ENCODE measurements around the gene PLEKHN1.
"Not testable (repeated sequence)": the region's sequence is repeated elsewhere in the genome, so short reads cannot be mapped to it uniquely, and the experiment has no call there.

PLEKHN1 gene

GRCh38 chr1:973459-974292 is 7.4 kb downstream of the PLEKHN1 start:
- DNase-seq (ENCODE audit: low read depth in 4 of 4, low spot score in 1 of 4): no peak

- no peak for DNase-seq (ENCODE audit: low read depth in 4 of 4, low spot score in 1 of 4)
Observed at GRCh38 chr1:974293-974640, 8.0 kb downstream of the PLEKHN1 start.

DNA sequence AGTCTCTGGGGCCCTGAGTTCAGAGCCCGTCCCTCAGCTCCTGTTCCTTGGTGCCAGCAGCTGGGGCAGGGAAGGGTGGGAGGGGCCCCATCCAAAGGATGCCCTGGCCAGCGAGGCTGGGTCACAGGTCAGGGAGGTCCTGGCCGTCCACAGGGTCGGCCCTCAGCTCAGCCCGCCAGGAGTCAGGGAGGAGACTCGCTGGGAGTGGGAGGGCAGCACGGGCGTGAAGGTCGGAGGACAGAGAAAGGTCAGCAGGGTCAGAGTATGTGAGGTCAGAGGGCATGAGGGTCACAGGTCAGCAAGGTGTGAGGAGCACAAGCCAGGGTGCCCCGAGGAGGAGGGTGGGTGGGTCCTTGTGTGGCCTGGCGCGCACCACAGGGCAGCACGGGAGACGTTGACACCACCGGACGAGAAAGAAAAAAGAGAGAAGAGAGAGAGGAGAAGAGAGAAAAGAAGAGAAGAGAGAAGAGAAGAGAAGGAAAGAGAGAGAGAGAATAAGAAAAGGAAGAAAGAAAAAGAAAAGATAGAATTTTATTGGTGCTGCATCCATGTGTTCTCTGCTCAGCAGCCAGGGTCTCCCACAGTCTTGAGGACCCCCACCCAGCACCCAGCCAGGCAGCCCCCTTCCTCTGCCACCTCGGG is 8.5 kb downstream of the PLEKHN1 start:
- DNase-seq (ENCODE audit: low read depth in 4 of 4, low spot score in 1 of 4): no peak

- DNase-seq (ENCODE audit: low read depth in 4 of 4, low spot score in 1 of 4): no peak
Observed at GRCh38 chr1:975365-975764, 9.1 kb downstream of the PLEKHN1 start.

GRCh38 chr1:975896-976683 is 9.8 kb downstream of the PLEKHN1 start:
- DNase-seq (ENCODE audit: low read depth in 4 of 4, low spot score in 1 of 4): peak in 2 of 4 experiments; percentile 48 to 49

DNA sequence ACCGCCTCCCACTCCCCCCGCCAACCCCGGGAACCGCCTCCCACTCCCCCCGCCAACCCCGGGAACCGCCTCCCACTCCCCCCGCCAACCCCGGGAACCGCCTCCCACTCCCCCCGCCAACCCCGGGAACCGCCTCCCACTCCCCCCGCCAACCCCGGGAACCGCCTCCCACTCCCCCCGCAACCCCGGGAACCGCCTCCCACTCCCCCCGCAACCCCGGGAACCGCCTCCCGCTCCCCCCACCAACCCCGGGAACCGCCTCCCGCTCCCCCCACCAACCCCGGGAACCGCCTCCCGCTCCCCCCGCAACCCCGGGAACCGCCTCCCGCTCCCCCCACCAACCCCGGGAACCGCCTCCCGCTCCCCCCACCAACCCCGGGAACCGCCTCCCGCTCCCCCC is 10.5 kb downstream of the PLEKHN1 start:
- DNase-seq (ENCODE audit: low read depth in 4 of 4, low spot score in 1 of 4): not testable (repeated sequence)

DNA sequence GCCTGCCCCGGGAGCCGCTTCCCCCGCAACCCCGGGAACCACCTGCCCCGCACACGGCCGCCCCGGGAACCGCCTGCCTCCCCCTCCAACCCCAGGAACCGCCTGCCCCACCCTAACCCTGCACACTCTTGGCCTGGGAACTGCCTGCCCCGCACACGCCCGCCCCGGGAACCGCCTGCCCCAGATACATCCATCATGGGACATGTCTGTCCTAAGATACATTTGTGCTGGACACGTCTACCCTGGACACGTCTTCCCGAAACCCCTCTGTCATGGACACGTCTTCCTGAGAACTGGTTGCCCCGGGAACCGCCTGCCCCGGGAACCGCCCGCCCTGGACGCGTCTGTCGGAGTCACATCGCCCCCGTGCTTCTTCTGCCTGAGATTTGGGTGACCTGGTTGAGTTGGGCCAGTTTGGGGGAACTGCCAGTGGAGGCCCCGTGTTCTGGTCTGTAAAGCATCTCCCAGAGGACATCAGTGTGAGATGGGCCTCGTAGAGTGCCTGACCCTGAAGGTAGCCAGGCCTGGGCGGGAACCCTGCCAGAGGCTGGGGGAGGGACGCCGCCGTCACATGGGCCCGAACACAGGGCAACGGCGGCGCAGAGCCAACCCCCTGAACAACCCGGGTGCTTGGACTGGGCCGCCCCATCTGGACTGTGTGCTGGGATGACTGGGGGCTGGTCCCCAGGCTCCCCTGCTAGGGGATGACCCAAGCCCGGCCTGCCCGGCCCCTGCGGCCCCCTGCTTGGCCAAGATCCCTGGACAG is 12.0 kb downstream of the PLEKHN1 start:
- no peak for DNase-seq (ENCODE audit: low read depth in 4 of 4, low spot score in 1 of 4)

- no peak for DNase-seq (ENCODE audit: low read depth in 4 of 4, low spot score in 1 of 4)
Observed at GRCh38 chr1:978835-979743, 12.8 kb downstream of the PLEKHN1 start.

GRCh38 chr1:979744-980072 is 13.4 kb downstream of the PLEKHN1 start:
- no peak for DNase-seq (ENCODE audit: low read depth in 4 of 4, low spot score in 1 of 4)

- DNase-seq (ENCODE audit: low read depth in 4 of 4, low spot score in 1 of 4): no peak
Observed at GRCh38 chr1:980137-980571, 13.9 kb downstream of the PLEKHN1 start.

DNA sequence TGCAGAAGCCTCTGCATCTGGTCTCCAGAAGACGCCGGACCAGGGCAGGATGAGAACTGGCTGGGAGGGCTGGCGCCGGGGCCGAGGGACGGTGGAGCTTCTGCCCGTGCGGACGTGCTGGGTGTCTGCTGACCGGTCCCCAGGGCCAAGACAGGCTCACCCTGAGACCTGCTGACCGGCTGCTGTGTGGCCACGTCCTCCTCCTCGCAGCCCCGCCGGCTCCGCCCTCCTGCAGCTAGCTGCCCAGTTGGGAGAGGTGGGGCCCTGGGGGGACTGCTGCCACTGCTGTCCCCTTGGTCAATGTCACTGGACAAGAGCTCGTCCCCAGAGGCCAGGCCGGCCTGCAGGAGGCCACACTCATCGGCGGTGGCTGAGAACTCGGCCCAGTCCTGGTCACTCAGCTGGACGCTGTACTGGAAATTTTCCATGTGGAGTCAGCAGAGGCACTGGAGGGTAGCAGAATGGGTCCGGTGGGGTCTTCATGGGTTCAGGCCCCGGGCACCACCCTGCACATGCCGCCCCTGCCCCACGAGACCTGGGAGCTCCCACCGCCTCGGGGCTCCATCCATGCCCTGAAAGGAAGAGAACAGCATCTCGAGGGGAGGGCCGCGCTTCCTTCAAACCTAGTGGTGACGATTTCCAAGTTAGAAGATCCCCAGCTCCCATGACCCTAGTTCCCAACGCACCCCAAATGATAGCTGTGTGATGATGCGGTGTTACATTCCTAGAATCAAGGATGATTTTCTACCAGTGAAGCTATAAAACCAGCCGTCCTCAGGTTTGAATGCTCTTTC is 14.5 kb downstream of the PLEKHN1 start:
- DNase-seq (ENCODE audit: low read depth in 4 of 4, low spot score in 1 of 4): no peak

- DNase-seq (ENCODE audit: low read depth in 4 of 4, low spot score in 1 of 4): no peak
Observed at GRCh38 chr1:981491-981954, 15.2 kb downstream of the PLEKHN1 start.

DNA sequence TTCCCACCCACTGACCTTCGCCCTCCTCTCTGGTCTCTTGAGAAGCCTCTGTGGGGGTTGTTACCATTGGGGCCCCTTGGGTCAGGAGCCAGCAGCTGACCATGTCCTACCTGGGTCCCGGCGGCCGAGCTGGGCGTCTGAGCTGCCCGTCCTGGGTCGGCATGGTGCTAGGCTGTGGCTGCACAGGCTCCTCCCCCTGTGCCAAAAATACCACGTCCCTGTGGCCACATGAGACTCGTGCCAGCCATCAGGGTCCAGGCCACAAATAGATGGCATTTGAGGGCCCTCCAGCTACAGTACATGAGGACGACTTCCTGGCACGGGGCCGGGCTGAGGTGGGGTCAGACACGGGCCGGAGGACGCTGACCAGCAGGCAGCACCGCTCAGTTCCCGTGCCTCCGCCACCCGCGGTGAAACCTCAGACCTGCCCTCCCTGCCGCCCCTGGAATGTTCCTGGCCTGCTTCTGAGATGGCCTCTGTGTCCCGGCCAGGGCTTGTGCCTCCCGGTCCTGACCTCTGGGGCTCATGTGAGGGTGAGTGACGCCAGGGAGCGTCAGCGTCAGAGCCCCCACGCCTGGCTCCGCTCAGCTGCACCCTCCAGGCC is 15.8 kb downstream of the PLEKHN1 start, which contains the start of gene PERM1:
PERM1 (minus strand) TSS at position 139 of the 604 bp plus-strand sequence. CDS start 1,064 bp downstream, outside the sequence.
- DNase-seq (ENCODE audit: low read depth in 4 of 4, low spot score in 1 of 4): no peak

DNA sequence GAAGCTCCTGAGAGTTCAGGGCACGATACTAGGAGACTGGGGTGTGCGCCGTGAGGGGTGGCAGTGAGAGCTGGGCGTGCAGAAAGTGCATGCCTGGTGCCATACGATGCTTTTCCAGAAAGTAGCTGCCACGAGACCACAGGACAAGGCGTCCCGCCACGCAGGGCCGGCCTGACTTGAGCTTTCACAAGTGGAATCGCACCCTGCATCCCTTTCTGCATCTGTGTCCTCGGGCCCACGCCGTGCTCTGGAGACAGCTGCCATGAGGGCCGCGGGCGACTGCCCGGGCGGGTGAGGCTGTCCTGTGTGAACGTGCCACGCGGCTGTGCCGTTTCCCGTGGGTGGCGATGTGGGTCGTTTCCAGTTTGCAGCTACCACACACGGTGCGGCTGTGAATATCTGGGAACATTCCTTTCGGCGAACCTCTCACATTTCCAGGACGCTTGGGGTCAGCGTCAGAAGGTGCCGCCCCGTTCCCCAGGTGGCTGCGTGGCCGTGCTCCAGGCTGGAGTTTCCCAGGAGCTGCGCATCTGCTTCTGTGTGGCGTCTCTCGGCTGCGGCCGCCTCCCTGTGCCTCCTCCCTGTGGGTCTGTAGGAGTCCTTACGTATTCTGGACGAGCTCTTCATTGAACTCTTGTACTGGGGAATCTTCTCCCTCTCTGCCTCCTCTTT is 16.6 kb downstream of the PLEKHN1 start:
- DNase-seq (ENCODE audit: low read depth in 4 of 4, low spot score in 1 of 4): no peak

DNA sequence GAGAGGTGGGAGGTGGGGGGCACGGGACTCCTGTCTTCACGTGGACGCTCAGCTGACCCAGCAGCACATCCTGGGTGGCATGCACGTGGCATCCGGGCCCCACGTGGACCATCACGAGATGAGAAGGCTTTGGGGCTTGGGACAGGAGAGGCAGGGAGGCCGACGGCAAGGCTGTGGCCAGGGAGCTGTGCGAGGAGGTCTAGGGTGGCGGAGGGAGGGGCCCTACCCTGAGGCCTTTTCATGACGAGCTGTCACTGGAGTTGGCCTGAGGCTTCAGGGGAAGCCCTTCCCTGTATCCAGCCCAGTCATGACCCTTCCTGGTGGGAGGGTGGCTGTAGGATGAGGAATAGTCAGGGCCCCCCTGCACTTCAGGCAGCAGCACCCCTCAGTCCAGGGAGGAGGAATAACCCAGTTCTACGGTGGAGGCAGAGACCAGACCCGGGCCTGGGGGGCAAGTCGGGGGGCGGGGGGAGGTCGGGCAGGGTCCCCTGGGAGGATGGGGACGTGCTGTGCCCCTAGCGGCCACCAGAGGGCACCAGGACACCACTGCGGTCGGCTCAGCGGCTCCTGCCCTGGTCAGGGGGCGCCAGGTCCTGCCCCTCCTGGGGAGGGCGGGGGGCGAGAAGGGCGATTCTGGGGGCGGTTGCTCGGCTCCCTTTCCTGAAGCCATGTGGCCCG is 17.7 kb downstream of the PLEKHN1 start:
- peak in 2 of 4 experiments; percentile 43 to 50 for DNase-seq (ENCODE audit: low read depth in 4 of 4, low spot score in 1 of 4)

DNA sequence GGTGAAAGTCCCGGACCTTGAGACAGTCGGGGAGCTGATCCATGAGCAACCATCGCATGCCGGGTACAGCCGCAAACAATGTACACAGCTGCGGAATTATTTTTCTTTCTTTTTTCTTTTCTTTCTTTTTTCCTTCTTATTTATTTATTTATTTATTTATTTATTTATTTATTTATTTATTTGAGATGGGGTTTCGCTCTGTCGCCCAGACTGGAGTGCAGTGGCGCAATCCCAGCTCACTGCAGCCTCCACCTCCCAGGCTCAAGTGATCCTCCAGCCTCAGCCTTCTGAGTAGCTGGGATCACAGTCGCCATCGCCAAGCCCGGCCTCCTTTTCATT is 18.2 kb downstream of the PLEKHN1 start:
- DNase-seq (ENCODE audit: low read depth in 4 of 4, low spot score in 1 of 4): no peak

GRCh38 chr1:985126-985525 is 18.8 kb downstream of the PLEKHN1 start:
- DNase-seq (ENCODE audit: low read depth in 4 of 4, low spot score in 1 of 4): no peak

DNA sequence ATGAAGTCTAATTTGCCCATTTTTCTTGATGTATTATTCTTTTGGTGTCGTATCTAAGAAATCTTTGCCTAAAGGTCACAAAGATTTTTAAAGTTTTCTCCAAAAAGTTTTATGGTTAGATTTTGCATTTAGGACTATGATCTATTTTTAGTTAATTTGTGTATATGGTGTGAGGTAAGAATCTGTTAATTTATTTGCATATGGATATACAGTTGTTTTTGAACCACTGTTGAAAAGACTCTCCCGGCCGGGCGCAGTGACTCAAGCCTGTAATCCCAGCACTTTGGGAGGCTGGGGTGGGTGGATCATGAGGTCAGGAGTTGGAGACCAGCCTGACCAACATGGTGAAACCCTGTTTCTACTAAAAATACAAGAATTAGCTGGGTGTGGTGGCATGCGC is 21.8 kb downstream of the PLEKHN1 start:
- DNase-seq (ENCODE audit: low read depth in 4 of 4, low spot score in 1 of 4): not testable (repeated sequence)
